CD1c-positive myeloid dendritic cell (primary cell): ENCODE results near the gene HES4.

ENCODE experiments used
- DNase-seq: peaks from one replicate; pipeline ENCODE4 v3.0.0-alpha.2; 2016; ENCODE audit errors: extremely low spot score

HES4 gene, protein sequence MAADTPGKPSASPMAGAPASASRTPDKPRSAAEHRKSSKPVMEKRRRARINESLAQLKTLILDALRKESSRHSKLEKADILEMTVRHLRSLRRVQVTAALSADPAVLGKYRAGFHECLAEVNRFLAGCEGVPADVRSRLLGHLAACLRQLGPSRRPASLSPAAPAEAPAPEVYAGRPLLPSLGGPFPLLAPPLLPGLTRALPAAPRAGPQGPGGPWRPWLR

DNA sequence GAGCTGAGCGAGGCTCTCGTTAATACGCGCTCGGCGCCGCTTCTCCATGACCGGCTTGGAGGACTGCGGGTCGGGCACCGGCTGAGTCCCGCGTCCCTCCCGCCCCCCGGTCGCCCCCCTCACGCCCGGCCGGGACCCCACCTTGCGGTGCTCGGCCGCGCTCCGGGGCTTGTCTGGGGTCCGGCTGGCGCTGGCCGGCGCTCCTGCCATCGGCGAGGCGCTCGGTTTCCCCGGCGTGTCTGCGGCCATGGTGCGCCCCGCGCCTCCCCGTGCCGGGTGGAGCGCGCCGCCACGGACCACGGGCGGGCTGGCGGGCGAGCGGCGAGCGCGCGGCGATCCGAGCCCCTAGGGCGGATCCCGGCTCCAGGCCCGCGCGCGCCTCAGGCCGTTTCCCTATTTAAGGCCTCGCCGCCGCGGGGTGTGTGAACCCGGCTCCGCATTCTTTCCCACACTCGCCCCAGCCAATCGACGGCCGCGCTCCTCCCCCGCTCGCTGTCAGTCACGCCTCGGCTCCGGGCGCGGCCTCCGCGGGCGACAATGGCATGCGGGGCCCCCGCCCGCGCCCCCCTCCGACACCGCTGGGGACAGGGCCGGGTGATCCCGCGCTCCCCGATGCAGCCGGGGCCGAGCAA lies at the start of gene HES4:
TSS of gene HES4 (minus strand) at position 373 of the 632 bp plus-strand sequence. CDS start at position 249, 124 bp downstream.
- peak; percentile 73 for DNase-seq

DNA sequence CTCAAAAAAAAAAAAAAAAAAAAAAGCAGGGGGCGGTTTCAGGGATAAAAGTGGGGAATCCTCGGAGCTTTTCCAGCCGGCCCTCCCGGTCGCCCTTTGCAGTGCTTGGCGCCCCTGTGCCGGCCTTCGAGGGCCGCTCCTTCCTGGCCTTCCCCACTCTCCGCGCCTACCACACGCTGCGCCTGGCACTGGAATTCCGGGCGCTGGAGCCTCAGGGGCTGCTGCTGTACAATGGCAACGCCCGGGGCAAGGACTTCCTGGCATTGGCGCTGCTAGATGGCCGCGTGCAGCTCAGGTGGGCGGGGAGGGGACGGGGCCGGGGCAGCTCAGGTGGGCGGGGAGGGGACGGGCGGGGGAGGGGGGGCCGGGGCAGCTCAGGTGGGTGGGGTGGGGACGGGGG lies 48.9 kb upstream of the HES4 start:
- no peak for DNase-seq

DNA sequence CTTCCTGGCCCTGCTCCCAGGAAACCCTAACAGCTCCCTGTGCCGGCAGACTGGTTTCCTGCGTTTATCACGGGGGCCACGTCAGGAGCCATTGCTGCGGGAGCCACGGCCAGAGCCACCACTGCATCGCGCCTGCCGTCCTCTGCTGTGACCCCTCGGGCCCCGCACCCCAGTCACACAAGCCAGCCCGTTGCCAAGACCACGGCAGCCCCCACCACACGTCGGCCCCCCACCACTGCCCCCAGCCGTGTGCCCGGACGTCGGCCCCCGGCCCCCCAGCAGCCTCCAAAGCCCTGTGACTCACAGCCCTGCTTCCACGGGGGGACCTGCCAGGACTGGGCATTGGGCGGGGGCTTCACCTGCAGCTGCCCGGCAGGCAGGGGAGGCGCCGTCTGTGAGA lies 48.1 kb upstream of the HES4 start:
- DNase-seq = no peak

DNA sequence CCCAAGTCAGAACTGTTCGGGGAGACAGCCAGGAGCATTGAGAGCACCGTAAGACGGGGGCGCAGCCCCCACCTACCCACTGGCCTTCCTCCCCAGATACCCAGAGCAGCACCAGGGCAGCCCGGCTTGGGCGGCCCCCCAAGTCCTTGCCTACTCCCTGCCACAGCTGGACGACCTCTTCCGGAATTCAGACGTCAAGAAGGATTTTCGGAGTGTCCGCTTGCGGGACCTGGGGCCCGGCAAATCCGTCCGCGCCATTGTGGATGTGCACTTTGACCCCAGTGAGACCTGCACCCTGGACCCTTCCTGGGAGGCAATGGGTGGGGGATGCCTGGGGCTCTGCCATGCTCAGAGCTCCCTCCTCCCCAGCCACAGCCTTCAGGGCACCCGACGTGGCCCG lies 47.5 kb upstream of the HES4 start:
- DNase-seq = no peak

DNA sequence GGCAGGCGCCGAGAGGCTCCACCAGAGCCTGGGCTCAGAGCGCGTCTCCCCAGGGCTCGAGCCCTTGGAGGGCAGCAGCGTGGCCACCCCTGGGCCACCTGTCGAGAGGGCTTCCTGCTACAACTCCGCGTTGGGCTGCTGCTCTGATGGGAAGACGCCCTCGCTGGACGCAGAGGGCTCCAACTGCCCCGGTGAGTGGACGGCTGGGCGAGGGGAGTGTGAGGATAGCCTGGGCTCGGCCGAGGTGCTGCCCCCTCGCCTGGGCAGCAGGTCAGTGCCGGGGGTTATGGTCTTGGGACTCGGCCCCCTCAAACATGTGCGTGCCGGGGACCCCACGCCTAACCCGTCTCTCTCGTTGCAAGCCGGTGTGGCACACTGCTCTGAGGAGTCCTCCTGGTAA lies 46.9 kb upstream of the HES4 start:
- DNase-seq = no peak

DNA sequence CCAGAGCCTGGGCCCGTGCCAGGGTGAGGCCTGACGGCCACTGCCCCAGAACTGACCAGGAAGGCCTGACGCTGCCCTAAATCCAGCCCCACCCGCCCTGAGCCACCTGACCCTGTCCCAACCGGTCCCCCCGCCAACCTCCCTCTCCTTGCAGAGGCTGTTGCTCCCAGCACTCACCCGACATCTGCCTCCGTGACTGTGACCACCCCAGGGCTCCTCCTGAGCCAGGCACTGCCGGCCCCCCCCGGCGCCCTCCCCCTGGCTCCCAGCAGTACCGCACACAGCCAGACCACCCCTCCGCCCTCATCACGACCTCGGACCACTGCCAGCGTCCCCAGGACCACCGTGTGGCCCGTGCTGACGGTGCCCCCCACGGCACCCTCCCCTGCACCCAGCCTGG lies 46.3 kb upstream of the HES4 start:
- no peak for DNase-seq

DNA sequence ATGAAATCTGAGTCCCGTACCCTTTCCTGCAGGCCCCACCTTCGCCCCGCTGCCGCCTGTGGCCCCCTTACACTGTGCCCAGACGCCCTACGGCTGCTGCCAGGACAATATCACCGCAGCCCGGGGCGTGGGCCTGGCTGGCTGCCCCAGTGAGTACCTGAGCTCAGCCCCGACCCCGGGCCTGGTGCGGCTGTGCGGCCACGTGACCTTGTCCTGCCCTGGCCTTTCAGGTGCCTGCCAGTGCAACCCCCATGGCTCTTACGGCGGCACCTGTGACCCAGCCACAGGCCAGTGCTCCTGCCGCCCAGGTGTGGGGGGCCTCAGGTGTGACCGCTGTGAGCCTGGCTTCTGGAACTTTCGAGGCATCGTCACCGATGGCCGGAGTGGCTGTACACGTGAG lies 45.2 kb upstream of the HES4 start:
- no peak for DNase-seq

DNA sequence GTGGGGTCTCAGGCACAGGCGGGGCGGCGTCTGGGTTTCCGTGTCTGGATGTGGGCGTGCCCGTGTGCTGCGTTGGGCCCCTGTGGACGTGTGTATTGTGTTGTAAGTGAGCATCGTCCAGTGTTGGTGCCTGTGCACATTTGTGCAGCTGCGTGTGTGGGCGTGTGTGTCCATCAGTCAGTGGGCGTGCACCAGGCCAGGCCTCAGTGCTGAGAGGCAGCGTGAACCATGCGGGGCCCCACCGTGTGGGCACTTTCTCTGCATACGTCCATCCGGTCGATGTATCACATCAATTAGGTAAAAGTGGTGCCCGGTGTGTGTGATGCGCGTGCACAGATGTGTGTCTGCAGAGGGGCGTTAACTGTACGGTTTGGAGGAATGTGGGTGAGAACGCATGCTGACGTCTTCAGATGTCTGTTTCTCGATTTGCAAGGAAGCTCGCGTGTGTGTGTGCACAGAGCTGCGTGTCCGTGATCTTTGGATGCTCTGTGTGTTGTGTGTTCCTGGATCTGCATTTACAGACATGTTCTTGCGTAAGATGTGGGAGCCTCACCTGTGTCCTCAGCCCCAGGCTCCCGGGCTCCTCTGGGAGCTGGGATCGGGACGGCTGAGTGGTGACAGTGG lies 44.7 kb upstream of the HES4 start:
- no peak for DNase-seq

DNA sequence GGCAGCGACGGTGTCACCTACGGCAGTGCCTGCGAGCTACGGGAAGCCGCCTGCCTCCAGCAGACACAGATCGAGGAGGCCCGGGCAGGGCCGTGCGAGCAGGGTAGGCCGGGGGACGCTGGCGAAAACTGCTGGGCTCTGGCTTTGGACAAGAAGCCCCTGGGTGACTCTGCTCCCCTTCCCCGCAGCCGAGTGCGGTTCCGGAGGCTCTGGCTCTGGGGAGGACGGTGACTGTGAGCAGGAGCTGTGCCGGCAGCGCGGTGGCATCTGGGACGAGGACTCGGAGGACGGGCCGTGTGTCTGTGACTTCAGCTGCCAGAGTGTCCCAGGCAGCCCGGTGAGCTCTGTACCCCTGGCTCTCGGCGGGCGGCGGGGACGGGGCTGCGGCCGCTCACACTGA lies 44.0 kb upstream of the HES4 start:
- DNase-seq = no peak

DNA sequence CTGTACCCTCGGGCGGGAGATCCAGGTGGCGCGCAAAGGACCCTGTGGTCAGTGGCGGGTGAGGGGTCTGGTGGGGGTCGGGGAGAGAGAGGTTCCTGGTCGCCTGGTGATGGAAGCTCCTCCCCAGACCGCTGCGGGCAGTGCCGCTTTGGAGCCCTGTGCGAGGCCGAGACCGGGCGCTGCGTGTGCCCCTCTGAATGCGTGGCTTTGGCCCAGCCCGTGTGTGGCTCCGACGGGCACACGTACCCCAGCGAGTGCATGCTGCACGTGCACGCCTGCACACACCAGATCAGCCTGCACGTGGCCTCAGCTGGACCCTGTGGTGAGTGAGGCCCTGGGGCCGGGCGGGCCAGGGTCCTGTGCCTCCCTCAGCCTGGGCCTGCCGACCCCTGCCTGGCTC lies 43.5 kb upstream of the HES4 start:
- no peak for DNase-seq

DNA sequence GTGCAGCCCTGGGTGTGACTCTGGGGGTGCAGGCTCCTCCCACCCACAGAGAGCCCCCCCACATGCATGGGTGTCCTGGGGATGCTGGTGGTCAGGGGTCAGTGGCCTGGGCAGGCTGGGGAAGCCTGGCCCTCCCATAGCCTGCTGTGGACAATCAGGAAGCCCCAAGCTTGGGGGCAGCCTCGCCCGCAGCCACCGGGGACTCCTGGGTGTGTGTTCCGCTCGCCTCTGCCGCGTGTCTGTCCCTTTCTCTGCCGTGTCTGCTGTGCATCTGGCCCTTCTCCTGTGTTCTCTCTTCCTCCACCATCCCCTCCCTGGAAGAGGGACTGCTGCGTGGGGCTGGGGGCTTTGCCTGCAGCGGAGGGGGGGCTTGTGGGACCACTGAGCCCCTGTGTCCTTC lies 42.9 kb upstream of the HES4 start:
- DNase-seq = no peak

DNA sequence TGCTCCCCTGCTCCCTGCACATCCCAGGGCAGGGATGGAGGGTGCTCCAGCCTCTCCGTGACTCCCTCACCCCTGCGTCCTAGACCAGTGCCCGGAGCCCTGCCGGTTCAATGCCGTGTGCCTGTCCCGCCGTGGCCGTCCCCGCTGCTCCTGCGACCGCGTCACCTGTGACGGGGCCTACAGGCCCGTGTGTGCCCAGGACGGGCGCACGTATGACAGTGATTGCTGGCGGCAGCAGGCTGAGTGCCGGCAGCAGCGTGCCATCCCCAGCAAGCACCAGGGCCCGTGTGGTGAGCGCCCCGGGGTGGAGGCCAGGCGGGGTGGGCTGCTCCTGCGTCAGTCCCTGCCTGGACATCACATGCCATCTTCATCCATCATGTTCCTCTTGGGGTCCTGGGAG lies 42.0 kb upstream of the HES4 start:
- no peak for DNase-seq

DNA sequence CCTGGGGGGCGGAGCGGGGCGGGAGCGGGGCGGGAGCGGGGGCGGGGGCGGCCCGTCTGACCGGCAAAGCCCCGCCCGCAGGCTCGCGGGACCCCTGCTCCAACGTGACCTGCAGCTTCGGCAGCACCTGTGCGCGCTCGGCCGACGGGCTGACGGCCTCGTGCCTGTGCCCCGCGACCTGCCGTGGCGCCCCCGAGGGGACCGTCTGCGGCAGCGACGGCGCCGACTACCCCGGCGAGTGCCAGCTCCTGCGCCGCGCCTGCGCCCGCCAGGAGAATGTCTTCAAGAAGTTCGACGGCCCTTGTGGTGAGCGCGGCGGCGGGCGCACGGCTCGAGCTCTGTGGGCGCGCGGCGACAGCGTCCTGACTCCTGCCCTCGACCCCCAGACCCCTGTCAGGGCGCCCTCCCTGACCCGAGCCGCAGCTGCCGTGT lies 41.2 kb upstream of the HES4 start:
- no peak for DNase-seq

DNA sequence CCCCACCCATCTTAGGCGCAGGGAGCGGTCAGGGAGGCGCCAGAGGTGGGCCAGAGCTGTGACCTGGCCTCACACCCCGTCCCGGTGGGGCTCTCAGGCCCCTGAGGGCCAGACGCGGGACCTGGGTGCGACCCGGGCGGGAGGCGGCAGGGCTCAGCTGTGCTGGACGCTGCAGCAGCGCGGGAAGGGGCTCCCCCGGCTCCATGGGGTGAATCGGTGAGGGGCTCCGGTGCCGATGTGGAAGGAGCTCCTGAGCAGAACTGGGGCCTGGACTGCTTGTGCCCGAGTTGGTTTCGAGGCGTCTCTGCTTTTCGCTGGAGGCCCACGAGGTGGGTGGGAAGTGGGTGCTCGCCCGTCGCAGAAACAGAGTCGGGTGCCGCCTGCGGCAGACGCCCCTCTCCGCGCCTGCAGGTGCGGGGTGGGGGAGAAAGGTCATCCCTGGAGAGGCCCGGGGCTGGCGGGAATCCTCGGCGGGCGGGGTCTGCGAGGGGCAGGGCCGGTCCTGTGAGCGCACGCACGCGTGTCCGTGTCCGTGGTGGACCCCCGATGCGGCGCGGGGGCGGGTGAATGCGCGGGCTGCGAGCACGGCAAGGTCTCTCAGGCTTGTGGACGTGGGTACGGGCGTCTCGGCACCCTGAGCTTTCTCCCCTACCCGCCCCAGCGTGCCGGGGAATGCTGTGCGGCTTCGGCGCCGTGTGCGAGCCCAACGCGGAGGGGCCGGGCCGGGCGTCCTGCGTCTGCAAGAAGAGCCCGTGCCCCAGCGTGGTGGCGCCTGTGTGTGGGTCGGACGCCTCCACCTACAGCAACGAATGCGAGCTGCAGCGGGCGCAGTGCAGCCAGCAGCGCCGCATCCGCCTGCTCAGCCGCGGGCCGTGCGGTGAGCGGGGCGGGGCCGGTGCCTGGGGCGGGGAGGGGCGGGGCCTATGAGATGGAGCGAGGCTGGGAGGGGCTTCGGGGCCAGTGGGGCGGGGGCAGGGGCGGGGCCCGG lies 40.4 kb upstream of the HES4 start:
- DNase-seq = peak; percentile 82

DNA sequence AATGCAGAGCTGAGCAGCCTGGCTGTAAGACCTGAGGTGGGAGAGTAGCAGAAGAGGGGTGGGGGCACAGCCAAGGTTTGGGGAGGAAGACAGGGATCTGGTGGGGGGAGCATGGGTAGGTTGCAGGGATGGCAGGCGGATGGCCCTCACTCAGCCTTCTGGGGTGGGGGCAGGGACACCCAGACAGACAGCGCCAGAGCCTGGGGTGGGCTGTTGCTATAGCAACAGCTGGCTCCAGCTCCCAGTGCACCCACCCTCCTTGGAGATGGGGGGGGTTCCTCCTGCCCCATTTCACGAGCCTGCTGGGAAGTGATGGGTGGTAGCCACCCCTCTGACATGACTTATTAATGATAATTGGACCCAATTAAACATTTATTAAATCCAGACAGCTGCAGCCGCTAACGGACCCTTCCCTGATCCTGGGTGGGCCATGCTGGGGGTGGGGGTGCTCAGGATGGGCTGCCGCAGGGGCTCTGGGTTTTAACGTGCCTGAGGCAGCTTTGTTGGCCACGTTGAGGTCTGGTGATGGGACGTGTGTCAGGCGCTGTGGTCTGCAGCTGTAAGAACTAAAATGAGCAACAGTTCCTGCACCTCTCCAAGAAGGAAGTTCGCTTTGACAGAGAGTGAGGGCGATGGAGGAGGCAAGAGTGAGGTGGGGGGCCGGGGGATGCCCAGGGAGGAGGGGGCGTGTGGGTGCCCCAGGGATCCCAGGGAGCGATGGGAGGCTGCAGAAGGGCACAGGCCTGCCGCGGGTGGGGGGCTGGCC lies 39.4 kb upstream of the HES4 start:
- peak; percentile 37 for DNase-seq

DNA sequence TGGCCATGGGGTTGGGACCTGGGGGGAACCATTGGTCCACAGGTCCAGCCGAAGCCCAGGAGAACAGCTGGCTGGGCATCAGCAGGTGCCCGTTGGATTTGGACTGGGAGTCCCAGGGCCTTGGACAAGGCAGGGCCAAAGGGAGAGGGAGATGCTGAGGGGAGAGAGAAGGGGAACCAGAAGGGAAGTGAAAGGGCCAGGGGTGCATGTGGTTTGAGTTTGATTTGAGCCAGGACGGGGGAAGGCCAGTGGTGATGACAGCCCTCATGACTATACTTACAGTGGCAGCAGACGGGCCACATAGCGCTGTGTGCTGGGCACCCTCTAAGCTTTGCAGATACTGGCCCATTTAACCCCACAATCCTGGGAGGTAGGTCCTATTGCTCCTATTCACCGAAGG lies 38.8 kb upstream of the HES4 start:
- DNase-seq = peak; percentile 70

DNA sequence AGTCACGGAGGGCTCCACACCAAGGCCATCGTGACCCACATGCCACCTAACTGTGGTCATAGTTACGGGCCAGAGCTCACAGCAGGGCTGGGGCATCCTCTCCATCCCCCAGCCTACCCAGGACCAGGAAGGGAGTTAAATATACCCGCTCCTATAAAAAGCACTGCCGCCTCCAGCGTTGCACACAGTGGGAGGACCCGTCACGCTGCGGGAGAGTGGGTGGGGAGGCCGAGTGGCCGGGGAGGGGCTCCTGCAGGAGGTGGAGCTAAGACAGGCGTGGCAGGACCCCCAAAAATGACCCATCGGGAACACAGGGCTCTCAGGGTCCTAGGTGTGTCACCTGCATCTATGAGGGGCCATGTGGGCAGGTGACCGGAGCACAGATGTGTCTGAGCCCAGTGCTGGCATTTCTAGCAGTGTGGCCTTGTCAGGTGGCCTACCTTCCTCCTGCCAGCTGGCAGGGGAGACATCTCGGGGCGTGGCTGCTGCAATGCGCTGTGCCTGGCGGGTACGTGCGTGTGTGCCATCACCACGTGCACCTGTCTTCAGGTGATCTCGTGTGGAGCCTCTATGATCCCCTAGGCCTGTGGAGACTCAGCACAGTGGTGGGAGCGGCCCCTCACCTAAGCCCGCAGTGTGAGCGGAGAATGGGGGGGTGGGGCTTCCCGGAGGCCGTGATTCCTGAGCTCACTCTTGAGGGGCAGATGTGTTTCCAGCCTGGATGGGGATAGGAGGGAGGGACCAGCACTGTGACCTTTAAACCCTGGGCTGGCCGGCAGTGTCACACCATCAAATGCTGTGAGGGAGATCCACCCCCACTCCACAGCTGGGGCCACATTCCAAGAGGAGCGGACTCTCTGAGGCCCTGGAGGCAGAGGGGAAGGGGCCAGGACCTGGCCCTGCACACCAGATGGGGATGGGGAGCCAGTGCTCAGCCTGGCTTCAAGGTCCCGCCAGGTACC lies 37.8 kb upstream of the HES4 start:
- no peak for DNase-seq

DNA sequence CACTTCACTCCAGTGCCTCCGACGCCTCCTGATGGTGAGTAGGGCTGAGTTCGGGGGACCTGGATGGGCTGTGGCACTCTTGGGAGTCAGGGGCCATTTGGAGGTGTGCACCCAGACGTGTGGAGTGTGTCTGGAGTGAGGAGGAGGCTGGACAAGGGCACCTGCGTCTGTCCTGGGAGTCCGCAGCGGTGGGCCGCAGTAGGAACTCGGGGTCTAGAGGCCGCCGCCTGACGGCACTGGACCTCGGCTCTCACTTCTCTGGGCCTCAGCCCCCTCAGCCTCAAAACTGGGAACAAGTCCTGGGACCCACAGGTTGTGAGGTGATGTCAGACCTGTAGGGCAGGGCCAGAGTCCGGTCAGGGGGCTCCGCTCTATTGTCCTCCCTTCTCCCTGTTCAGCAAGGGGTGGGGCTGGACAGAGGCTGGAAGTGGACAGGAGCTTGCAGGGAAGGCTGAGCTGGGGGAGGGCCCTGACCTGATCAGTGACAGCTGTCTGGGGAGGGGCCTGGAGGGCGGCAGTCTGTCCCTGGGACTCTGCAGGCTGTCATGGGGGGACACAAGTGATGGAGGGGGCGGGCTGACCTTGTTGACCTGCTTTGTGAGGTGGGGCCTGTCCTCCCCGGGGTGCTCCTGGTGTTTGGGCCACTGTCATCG lies 35.5 kb upstream of the HES4 start:
- DNase-seq = no peak

DNA sequence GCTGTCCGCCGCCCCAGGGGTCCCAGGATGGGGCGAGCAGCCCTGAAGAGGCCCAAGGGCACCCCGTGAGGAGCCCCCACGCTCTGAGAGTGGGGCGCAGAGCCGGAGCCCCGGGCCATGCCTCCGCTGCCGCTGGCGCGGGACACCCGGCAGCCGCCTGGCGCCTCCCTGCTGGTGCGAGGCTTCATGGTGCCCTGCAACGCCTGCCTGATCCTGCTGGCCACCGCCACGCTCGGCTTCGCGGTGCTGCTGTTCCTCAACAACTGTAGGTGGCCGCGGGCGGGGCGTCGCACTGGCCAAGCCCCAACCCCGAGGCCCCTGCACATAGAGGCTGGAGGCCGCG lies 34.5 kb upstream of the HES4 start:
- no peak for DNase-seq
